Liver (tissue), 9 donors: ENCODE data around the gene MRO. TPM values are rescaled to one million over a fixed set of nuclear protein-coding genes. Genes with fewer than 3 reads are reported as not detected.
A peak's percentile ranks its signal among the peaks of the same experiment; 100 is the strongest.
"Not testable (repeated sequence)": the region's sequence is repeated elsewhere in the genome, so short reads cannot be mapped to it uniquely, and the experiment has no call there.

Source experiments
- DNase-seq: peaks from one replicate; pipeline ENCODE4 v3.0.0-alpha.2; 2017; ENCODE audit warnings: low spot score
- H3K27ac ChIP-seq, 2 donors: one replicate each; pipeline ENCODE4 v1.7.0; 2013; ENCODE audit warnings: inconsistent platforms in 2 of 2, low read length in 2 of 2, control low read depth in 1 of 2, low read depth in 1 of 2, mild to moderate bottlenecking in 1 of 2
- H3K27me3 ChIP-seq, 4 donors: one replicate each; pipeline versions ENCODE4 v1.6.1 to v1.7.0; 2013; ENCODE audit warnings: low read length in 3 of 4, inconsistent platforms in 1 of 4, mild to moderate bottlenecking in 1 of 4, moderate library complexity in 1 of 4; ENCODE audit not compliant: control insufficient read depth in 4 of 4, insufficient read depth in 4 of 4
- H3K36me3 ChIP-seq, 4 donors: one replicate each; pipeline versions ENCODE4 v1.6.1 to v1.7.0; 2013; ENCODE audit warnings: low read length in 3 of 4, mild to moderate bottlenecking in 3 of 4, low read depth in 1 of 4, moderate library complexity in 1 of 4; ENCODE audit not compliant: control insufficient read depth in 4 of 4, insufficient read depth in 3 of 4
- H3K4me1 ChIP-seq, 4 donors: one replicate each; pipeline versions ENCODE4 v1.6.1 to v1.7.0; 2013; ENCODE audit warnings: low read length in 3 of 4, mild to moderate bottlenecking in 3 of 4, moderate library complexity in 1 of 4; ENCODE audit not compliant: control insufficient read depth in 4 of 4, insufficient read depth in 4 of 4
- H3K4me3 ChIP-seq, 3 donors: one replicate each; pipeline versions ENCODE4 v1.6.1 to v1.7.0; 2013; ENCODE audit warnings: low read length in 3 of 3, control low read depth in 1 of 3, low read depth in 1 of 3, mild to moderate bottlenecking in 1 of 3
- H3K9ac ChIP-seq, 2 donors: one replicate each; pipeline ENCODE4 v1.7.0; 2013; ENCODE audit warnings: low read length in 2 of 2, mild to moderate bottlenecking in 2 of 2, moderate library complexity in 2 of 2, control low read depth in 1 of 2, low read depth in 1 of 2
- H3K9me3 ChIP-seq, 4 donors: one replicate each; pipeline versions ENCODE4 v1.6.1 to v1.7.0; 2013; ENCODE audit warnings: low read length in 3 of 4; ENCODE audit not compliant: control insufficient read depth in 4 of 4
- EGR1 ChIP-seq, 2 donors: IDR thresholded peaks; 2 replicates each; pipeline ENCODE4 v1.6.1; 2016 to 2018; ENCODE audit warnings: antibody characterized with exemption in 2 of 2, low read depth in 2 of 2
- FOXA1 ChIP-seq: IDR thresholded peaks from 2 replicates; pipeline ENCODE4 v1.6.1; 2016; ENCODE audit warnings: antibody characterized with exemption
- FOXA2 ChIP-seq: IDR thresholded peaks from 2 replicates; pipeline ENCODE4 v1.6.1; 2016; ENCODE audit warnings: antibody characterized with exemption
- GABPA ChIP-seq, 2 donors: IDR thresholded peaks in 1 of 2; conservative IDR thresholded peaks in 1 of 2; 2 replicates each; pipeline ENCODE4 v1.6.1; 2016; ENCODE audit warnings: antibody characterized with exemption in 2 of 2, mild to moderate bottlenecking in 1 of 2, moderate library complexity in 1 of 2
- HNF4A ChIP-seq, 2 donors: conservative IDR thresholded peaks; 2 replicates each; pipeline ENCODE4 v1.6.1; 2016; ENCODE audit warnings: antibody characterized with exemption in 2 of 2, mild to moderate bottlenecking in 2 of 2
- HNF4G ChIP-seq: IDR thresholded peaks from 2 replicates; pipeline ENCODE4 v1.6.1; 2016; ENCODE audit warnings: antibody characterized with exemption
- JUND ChIP-seq, 2 donors: IDR thresholded peaks; 2 replicates each; pipeline ENCODE4 v1.6.1; 2016; ENCODE audit warnings: antibody characterized with exemption in 2 of 2
- NR2F2 ChIP-seq: IDR thresholded peaks from 2 replicates; pipeline ENCODE4 v1.6.1; 2016; ENCODE audit warnings: antibody characterized with exemption
- RXRA ChIP-seq, 2 donors: IDR thresholded peaks; 2 replicates each; pipeline ENCODE4 v1.6.1; 2017 to 2018; ENCODE audit warnings: antibody characterized with exemption in 2 of 2, mild to moderate bottlenecking in 1 of 2
- SP1 ChIP-seq: IDR thresholded peaks from 2 replicates; pipeline ENCODE4 v1.6.1; 2018; ENCODE audit warnings: antibody characterized with exemption, mild to moderate bottlenecking
- TAF1 ChIP-seq: conservative IDR thresholded peaks from 2 replicates; pipeline ENCODE4 v1.6.1; 2016; ENCODE audit warnings: antibody characterized with exemption, mild to moderate bottlenecking
- YY1 ChIP-seq: IDR thresholded peaks from 2 replicates; pipeline ENCODE4 v1.6.1; 2016; ENCODE audit warnings: antibody characterized with exemption, mild to moderate bottlenecking
- WGBS: extraction: QIAGEN DNeasy Blood & Tissue Kit; methylation state at CpG from one replicate; pipeline ENCODE4 v1.1.7; 2013; 5-methylcytosine and 5-hydroxymethylcytosine counted together
- polyA plus RNA-seq, 2 donors: library from polyadenylated mRNA; stranded (reverse) in 1 of 2; unstranded in 1 of 2; fragments of 200-250 nt in 1 of 2; fragments of >200 nt in 1 of 2; fragmentation: Nextera tagmentation in 1 of 2; extraction: Ambion mirVana in 1 of 2; gene quantifications; one replicate each; pipeline versions ENCODE4 v1.2.1 to v1.2.3, GENCODE V29; 2013 to 2015
- total RNA-seq, 2 donors: library from RNA; depleted of rRNA; stranded (reverse); fragments of >200 nt; gene quantifications; one replicate each; pipeline ENCODE4 v1.2.3, GENCODE V29; 2014
- TF ChIP-seq, protein P1 (sequence below): IDR thresholded peaks from 2 replicates; pipeline ENCODE4 v1.6.1; 2016; ENCODE audit warnings: antibody characterized with exemption
- TF ChIP-seq, protein P2 (sequence below): IDR thresholded peaks from 2 replicates; pipeline ENCODE4 v1.6.1; 2016; ENCODE audit warnings: antibody characterized with exemption
- TF ChIP-seq, protein P3 (sequence below): IDR thresholded peaks from 2 replicates; pipeline ENCODE4 v1.6.1; 2016; ENCODE audit warnings: antibody characterized with exemption
- donor health status: healthy.
- donor health status: healthy.
- donor health status: healthy.
- donor health status: healthy.
- donor health status: healthy.

Gene MRO
- total and polyA plus RNA-seq, 4 donors = 1.6 to 2.8 (median 2.7) TPM

DNA sequence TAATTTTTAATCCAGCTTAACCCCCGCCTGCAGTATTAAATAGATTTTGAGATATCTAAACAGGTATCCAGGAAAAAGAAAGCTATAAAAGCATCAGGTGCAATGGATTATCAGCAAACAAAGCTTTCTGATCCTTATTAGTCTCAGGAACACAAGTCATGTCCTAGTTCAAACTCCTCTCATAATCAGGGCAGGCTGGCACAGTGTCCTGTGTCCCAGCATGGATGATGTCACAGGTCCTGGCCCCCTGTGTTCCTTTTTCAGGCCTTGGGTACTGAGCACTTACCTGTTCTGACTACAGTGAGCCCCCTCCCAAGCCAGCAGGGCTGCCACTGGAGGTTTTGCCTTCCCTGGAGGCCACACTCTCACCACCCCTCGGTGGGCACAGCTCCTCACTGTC lies 19.5 kb upstream of the MRO start:
- Histone ChIP-seq H3K27ac (peak overlapping the region in 1 of 2 donors; percentile 7), H3K4me1 (no peaks in the 10 kb centered on the region), H3K4me3 (no peak overlapping the region), H3K9me3 (no peaks in the 10 kb centered on the region), H3K36me3 (no peaks in the 10 kb centered on the region), H3K9ac (no peak overlapping the region), H3K27me3 (no peaks in the 10 kb centered on the region)
- no peak for DNase-seq
- TF ChIP-seq TAF1 (no peak), HNF4G (no peak), SP1 (no peak), RXRA (IDR thresholded peaks at IDR 0.05) (no peak), NR2F2 (no peak), EGR1 (IDR thresholded peaks at IDR 0.05; ENCODE audit: low read depth in 2 of 2) (no peak), YY1 (no peak)
- TF ChIP-seq, protein P1, sequence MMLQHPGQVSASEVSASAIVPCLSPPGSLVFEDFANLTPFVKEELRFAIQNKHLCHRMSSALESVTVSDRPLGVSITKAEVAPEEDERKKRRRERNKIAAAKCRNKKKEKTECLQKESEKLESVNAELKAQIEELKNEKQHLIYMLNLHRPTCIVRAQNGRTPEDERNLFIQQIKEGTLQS = no peak
- WGBS = 87% methylated on average over 2 of the region's 2 CpGs

DNA sequence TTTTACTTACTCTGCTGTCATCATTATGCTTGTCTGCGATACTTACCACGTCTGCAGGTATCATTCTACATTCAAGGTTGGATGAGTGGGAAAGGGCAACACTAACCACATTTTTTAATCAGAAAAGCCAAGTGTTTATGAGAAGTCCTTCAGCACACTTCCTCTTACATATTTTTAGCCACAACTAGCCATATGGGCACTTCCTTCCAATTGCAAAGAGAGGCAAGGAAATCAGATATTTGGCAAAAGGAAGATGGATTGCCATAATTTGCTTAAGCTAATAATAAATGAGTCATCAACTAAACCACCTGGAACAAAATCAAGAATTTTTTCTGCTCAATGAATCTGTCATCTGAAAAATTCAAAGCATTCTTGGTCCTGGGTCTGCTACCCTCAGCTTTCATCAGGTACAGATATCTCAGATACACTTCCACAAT lies 16.7 kb upstream of the MRO start:
- H3K27me3 ChIP-seq = no peaks in the 10 kb centered on the region
- no peaks in the 10 kb centered on the region for H3K36me3 ChIP-seq
- H3K27ac ChIP-seq = no peak overlapping the region
- peak; percentile 31 to 39 for TF ChIP-seq JUND (IDR thresholded peaks at IDR 0.05)
- TF ChIP-seq, protein P1 = no peak
- no peak for DNase-seq
- H3K4me3 ChIP-seq = no peak overlapping the region
- no peak overlapping the region for H3K9ac ChIP-seq
- H3K9me3 ChIP-seq = no peaks in the 10 kb centered on the region
- H3K4me1 ChIP-seq = no peaks in the 10 kb centered on the region
- WGBS = 66% methylated on average over 2 of the region's 2 CpGs

DNA sequence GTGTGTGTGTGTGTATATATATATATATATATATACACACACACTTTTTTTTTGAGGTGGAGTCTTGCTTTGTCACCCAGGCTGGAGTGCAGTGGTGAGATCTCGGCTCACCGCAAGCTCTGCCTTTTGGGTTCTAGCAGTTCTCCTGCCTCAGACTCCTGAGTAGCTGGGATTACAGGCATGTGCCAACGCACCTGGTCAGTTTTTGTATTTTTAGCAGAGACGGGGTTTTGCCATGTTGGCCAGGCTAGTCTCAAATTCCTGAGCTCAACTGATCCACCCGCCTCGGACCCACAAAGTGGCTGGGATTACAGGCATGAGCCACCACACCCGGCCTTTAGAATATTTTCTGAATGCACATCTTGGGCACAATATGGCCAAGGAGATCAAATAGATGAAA lies 13.7 kb upstream of the MRO start:
- not testable (repeated sequence) for H3K36me3 ChIP-seq, H3K4me3 ChIP-seq, DNase-seq, H3K27me3 ChIP-seq, H3K4me1 ChIP-seq, H3K9me3 ChIP-seq, H3K27ac ChIP-seq, H3K9ac ChIP-seq
- WGBS = 96% methylated on average over 7 of the region's 7 CpGs

DNA sequence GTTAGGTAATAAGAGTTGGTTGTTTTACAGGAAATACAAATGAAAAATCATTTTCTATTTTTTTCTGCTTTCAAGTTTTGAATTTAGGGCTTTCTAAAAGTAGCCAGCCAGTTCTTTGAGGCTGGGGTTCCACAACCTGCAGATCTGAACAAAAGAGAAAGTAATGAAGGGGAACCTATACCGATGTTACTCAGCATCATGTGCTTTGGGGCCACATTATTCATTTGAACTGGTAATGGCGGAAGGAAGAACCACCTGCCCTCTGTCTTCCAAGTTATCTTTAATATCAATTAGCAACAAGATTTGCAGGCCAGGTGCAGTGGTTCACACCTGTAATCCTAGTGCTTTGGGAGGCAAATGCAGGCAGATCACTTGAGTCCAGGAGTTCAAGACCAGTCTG lies 12.9 kb upstream of the MRO start:
- no peak overlapping the region for H3K9ac ChIP-seq
- H3K4me3 ChIP-seq = no peak overlapping the region
- H3K36me3 ChIP-seq = no peaks in the 10 kb centered on the region
- TF ChIP-seq SP1 = no peak
- no peak for TF ChIP-seq JUND (IDR thresholded peaks at IDR 0.05)
- no peak for DNase-seq
- H3K9me3 ChIP-seq = no peaks in the 10 kb centered on the region
- H3K4me1 ChIP-seq = no peaks in the 10 kb centered on the region
- H3K27ac ChIP-seq = no peak overlapping the region
- H3K27me3 ChIP-seq = no peaks in the 10 kb centered on the region
- 94% methylated on average over 2 of the region's 2 CpGs for WGBS

DNA sequence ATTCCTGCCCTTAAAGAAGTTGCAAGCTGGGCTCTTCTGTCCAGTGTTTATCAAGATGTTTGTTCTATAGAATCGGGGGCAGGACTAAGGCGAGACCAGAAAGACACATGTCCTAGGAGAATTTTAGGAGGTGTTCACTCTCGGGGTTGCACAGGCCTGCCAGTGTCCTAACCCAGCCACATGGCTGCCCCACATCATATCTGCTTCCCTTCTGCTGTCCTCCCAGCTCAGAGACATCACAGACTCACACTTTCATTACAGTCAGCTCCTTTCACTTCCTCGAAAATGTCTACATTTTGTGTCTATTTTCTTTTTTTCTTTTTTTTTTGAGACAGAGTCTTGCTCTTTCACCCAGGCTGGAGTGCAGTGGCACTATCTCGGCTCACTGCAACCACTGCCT lies 10.7 kb upstream of the MRO start:
- no peaks in the 10 kb centered on the region for H3K9me3 ChIP-seq
- DNase-seq = no peak
- H3K9ac ChIP-seq = no peak overlapping the region
- H3K4me1 ChIP-seq = no peaks in the 10 kb centered on the region
- H3K4me3 ChIP-seq = no peak overlapping the region
- H3K27me3 ChIP-seq = no peaks in the 10 kb centered on the region
- no peak overlapping the region for H3K27ac ChIP-seq
- H3K36me3 ChIP-seq = no peaks in the 10 kb centered on the region
- 84% methylated on average over 5 of the region's 5 CpGs for WGBS
- TF ChIP-seq, protein P2, sequence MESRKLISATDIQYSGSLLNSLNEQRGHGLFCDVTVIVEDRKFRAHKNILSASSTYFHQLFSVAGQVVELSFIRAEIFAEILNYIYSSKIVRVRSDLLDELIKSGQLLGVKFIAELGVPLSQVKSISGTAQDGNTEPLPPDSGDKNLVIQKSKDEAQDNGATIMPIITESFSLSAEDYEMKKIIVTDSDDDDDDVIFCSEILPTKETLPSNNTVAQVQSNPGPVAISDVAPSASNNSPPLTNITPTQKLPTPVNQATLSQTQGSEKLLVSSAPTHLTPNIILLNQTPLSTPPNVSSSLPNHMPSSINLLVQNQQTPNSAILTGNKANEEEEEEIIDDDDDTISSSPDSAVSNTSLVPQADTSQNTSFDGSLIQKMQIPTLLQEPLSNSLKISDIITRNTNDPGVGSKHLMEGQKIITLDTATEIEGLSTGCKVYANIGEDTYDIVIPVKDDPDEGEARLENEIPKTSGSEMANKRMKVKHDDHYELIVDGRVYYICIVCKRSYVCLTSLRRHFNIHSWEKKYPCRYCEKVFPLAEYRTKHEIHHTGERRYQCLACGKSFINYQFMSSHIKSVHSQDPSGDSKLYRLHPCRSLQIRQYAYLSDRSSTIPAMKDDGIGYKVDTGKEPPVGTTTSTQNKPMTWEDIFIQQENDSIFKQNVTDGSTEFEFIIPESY = no peak
- TF ChIP-seq JUND (IDR thresholded peaks at IDR 0.05) = no peak
- no peak for TF ChIP-seq FOXA1
- no peak for TF ChIP-seq RXRA (IDR thresholded peaks at IDR 0.05)
- no peak for TF ChIP-seq FOXA2
- TF ChIP-seq EGR1 (IDR thresholded peaks at IDR 0.05; ENCODE audit: low read depth in 2 of 2) = no peak
- TF ChIP-seq, protein P3, sequence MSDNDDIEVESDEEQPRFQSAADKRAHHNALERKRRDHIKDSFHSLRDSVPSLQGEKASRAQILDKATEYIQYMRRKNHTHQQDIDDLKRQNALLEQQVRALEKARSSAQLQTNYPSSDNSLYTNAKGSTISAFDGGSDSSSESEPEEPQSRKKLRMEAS = no peak
- no peak for TF ChIP-seq HNF4G
- no peak for TF ChIP-seq GABPA (IDR thresholded peaks at IDR 0.05 in 1 of 2, conservative IDR thresholded peaks at IDR 0.05 in 1 of 2)
- TF ChIP-seq, protein P1 = no peak
- TF ChIP-seq HNF4A (conservative IDR thresholded peaks at IDR 0.05) = no peak
